Erythroblast (primary cell): ENCODE data around the gene APOE.

Experiments
- GATA1 ChIP-seq: IDR thresholded peaks from 2 replicates; pipeline ENCODE4 v1.6.1; 2011; ENCODE audit warnings: low read depth, mild to moderate bottlenecking, control low read depth, low read length, moderate library complexity
- POLR2A ChIP-seq: IDR thresholded peaks from 2 replicates; pipeline ENCODE4 v1.6.1; 2011; ENCODE audit warnings: mild to moderate bottlenecking, low read length

DNA sequence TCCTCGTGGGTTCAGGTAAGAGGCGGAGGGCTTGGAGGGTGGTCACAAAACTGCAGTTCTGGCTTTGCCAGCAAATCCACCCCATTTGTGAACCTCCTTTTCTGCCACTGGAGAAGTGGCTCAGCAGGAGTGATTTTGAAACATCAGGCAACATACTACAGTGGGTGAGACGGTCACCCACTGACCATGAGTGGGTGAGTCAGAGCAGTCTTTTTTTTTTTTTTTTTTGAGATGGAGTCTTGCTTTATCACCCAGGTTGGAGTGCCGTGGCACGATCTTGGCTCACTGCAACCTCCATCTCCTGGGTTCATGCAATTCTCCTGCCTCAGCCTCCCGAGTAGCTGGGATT, 11.6 kb upstream of the APOE start:
- TF ChIP-seq POLR2A (no peak), GATA1 (no peak)
